Suprapubic skin (tissue), 4 donors: Measurements from ENCODE around the gene ITPRID2. TPM values are rescaled to one million over a fixed set of nuclear protein-coding genes. Genes with fewer than 3 reads are reported as not detected.

Source experiments
- DNase-seq, 2 donors: peaks; one replicate each; pipeline ENCODE4 v3.0.0-alpha.2; 2019; ENCODE audit warnings: low spot score in 2 of 2
- H3K27ac ChIP-seq: fragments of 200-600 bp; sonication (generic); one replicate; pipeline ENCODE4 v1.5.1; 2019
- H3K27me3 ChIP-seq: fragments of 200-600 bp; sonication (generic); one replicate; pipeline ENCODE4 v1.5.1; 2019
- H3K36me3 ChIP-seq: fragments of 200-600 bp; sonication (generic); one replicate; pipeline ENCODE4 v1.5.1; 2019
- H3K4me1 ChIP-seq: fragments of 200-600 bp; sonication (generic); one replicate; pipeline ENCODE4 v1.5.1; 2019
- H3K4me3 ChIP-seq: fragments of 200-600 bp; sonication (generic); one replicate; pipeline ENCODE4 v1.5.1; 2019; ENCODE audit warnings: mild to moderate bottlenecking
- H3K9me3 ChIP-seq: fragments of 200-600 bp; sonication (generic); one replicate; pipeline ENCODE4 v1.5.1; 2019
- CTCF ChIP-seq, 2 donors: fragments of 200-600 bp in 1 of 2; fragments of 450-650 bp in 1 of 2; sonication (generic) in 1 of 2; IDR thresholded peaks; one replicate each; pipeline ENCODE4 v1.5.1; 2016 to 2019; ENCODE audit warnings: antibody characterized with exemption in 2 of 2, mild to moderate bottlenecking in 1 of 2, moderate library complexity in 1 of 2
- EP300 ChIP-seq: sonication (generic); formaldehyde crosslinking; IDR thresholded peaks from one replicate; pipeline ENCODE4 v1.6.1; 2017; ENCODE audit warnings: antibody characterized with exemption
- POLR2A ChIP-seq, 2 donors: fragments of 450-650 bp; IDR thresholded peaks; one replicate each; pipeline ENCODE4 v1.6.1; 2017; ENCODE audit warnings: antibody characterized with exemption in 2 of 2, mild to moderate bottlenecking in 2 of 2, moderate library complexity in 2 of 2
- POLR2AphosphoS5 ChIP-seq, 3 donors: sonication (generic); formaldehyde crosslinking; IDR thresholded peaks; one replicate each; pipeline ENCODE4 v1.6.1; 2017; ENCODE audit warnings: antibody characterized with exemption in 3 of 3
- WGBS: methylation state at CpG from one replicate; pipeline ENCODE4 v1.1.5; 2018; 5-methylcytosine and 5-hydroxymethylcytosine counted together
- total RNA-seq, 4 donors: library from RNA; depleted of rRNA; stranded (reverse); fragments of >200 nt; gene quantifications; one replicate each; pipeline ENCODE4 v1.1.0, GENCODE V29; 2016

The ITPRID2 gene
- total RNA-seq, 4 donors from 2014 or later: 172 to 288 (median 242) TPM

- Histone ChIP-seq H3K27me3 (no peaks in the 10 kb centered on the region), H3K36me3 (peaks cover 41% of the 10 kb centered on the region), H3K4me3 (no peak overlapping the region), H3K9me3 (no peaks in the 10 kb centered on the region), H3K27ac (no peak overlapping the region), H3K4me1 (peaks cover 56% of the 10 kb centered on the region)
- TF ChIP-seq POLR2A (IDR thresholded peaks at IDR 0.05): no peak
- TF ChIP-seq POLR2AphosphoS5 (IDR thresholded peaks at IDR 0.05): no peak
- no peak for TF ChIP-seq EP300
- TF ChIP-seq CTCF (IDR thresholded peaks at IDR 0.05): no peak
- DNase-seq: no peak
Measured at GRCh38 chr2:181907057-181907456, 15.5 kb downstream of the ITPRID2 start.

GRCh38 chr2:181907635-181908034 is 16.1 kb downstream of the ITPRID2 start:
- 100% methylated on average over 1 of the region's 1 CpG for WGBS
- Histone ChIP-seq H3K4me3 (no peak overlapping the region), H3K36me3 (peaks cover 36% of the 10 kb centered on the region), H3K27ac (no peak overlapping the region), H3K9me3 (no peaks in the 10 kb centered on the region), H3K27me3 (no peaks in the 10 kb centered on the region), H3K4me1 (peaks cover 50% of the 10 kb centered on the region)
- no peak for TF ChIP-seq CTCF (IDR thresholded peaks at IDR 0.05)
- no peak for TF ChIP-seq POLR2AphosphoS5 (IDR thresholded peaks at IDR 0.05)
- no peak for TF ChIP-seq EP300
- TF ChIP-seq POLR2A (IDR thresholded peaks at IDR 0.05): no peak
- no peak for DNase-seq

GRCh38 chr2:181910028-181910831 is 18.7 kb downstream of the ITPRID2 start:
- DNase-seq: no peak
- TF ChIP-seq POLR2A (IDR thresholded peaks at IDR 0.05): no peak
- no peak for TF ChIP-seq CTCF (IDR thresholded peaks at IDR 0.05)
- TF ChIP-seq EP300: no peak
- no peak for TF ChIP-seq POLR2AphosphoS5 (IDR thresholded peaks at IDR 0.05)
- no peak overlapping the region for H3K27ac ChIP-seq
- H3K9me3 ChIP-seq: no peaks in the 10 kb centered on the region
- 63% methylated on average over 2 of the region's 2 CpGs for WGBS
- H3K27me3 ChIP-seq: no peaks in the 10 kb centered on the region
- no peak overlapping the region for H3K4me3 ChIP-seq
- H3K36me3 ChIP-seq: peaks cover 37% of the 10 kb centered on the region
- H3K4me1 ChIP-seq: peaks cover 38% of the 10 kb centered on the region

- DNase-seq: no peak
- H3K27me3 ChIP-seq: no peaks in the 10 kb centered on the region
- H3K9me3 ChIP-seq: no peaks in the 10 kb centered on the region
- peaks cover 30% of the 10 kb centered on the region for H3K4me1 ChIP-seq
- no peak overlapping the region for H3K4me3 ChIP-seq
- peaks cover 48% of the 10 kb centered on the region for H3K36me3 ChIP-seq
- TF ChIP-seq EP300: no peak
- TF ChIP-seq POLR2AphosphoS5 (IDR thresholded peaks at IDR 0.05): no peak
- TF ChIP-seq POLR2A (IDR thresholded peaks at IDR 0.05): no peak
- TF ChIP-seq CTCF (IDR thresholded peaks at IDR 0.05): no peak
- no peak overlapping the region for H3K27ac ChIP-seq
- 68% methylated on average over 2 of the region's 2 CpGs for WGBS
Measured at GRCh38 chr2:181911830-181912229, 20.3 kb downstream of the ITPRID2 start.

GRCh38 chr2:181915102-181915501 is 23.6 kb downstream of the ITPRID2 start:
- no peaks in the 10 kb centered on the region for H3K27me3 ChIP-seq
- peaks cover 75% of the 10 kb centered on the region for H3K36me3 ChIP-seq
- H3K4me3 ChIP-seq: no peak overlapping the region
- TF ChIP-seq EP300 (no peak), POLR2AphosphoS5 (IDR thresholded peaks at IDR 0.05) (no peak), CTCF (IDR thresholded peaks at IDR 0.05) (no peak), POLR2A (IDR thresholded peaks at IDR 0.05) (no peak)
- WGBS: 93% methylated on average over 1 of the region's 1 CpG
- no peaks in the 10 kb centered on the region for H3K9me3 ChIP-seq
- DNase-seq: no peak
- H3K27ac ChIP-seq: no peak overlapping the region
- peaks cover 13% of the 10 kb centered on the region for H3K4me1 ChIP-seq
